SU-DHL-6 (cell line): Measurements from ENCODE around the gene CLNK.

ENCODE experiments used
- CTCF ChIP-seq: fragments of 200-600 bp; sonication (generic); IDR thresholded peaks from one replicate; pipeline ENCODE4 v1.5.1; 2017; ENCODE audit warnings: antibody characterized with exemption, mild to moderate bottlenecking, low read length, moderate library complexity; ENCODE audit not compliant: insufficient read depth, poor library complexity, severe bottlenecking
- EZH2phosphoT487 ChIP-seq: fragments of 200-600 bp; sonication (generic), shearing (Covaris generic); conservative IDR thresholded peaks from 2 replicates; pipeline ENCODE4 v1.6.1; 2018; ENCODE audit warnings: mild to moderate bottlenecking, antibody characterized with exemption, low read length, moderate library complexity, mixed read lengths

- TF ChIP-seq CTCF (no peak), EZH2phosphoT487 (no peak)
These were observed 60.7 kb downstream of the CLNK start for GRCh38 chr4:10623862-10624261.
